Keratinocyte (primary cell): ENCODE results near the gene MIA3. TPM values are rescaled to one million over a fixed set of nuclear protein-coding genes. Genes with fewer than 3 reads are reported as not detected.
A peak's percentile ranks its signal among the peaks of the same experiment; 100 is the strongest.

ENCODE experiments used
- DNase-seq: peaks from one replicate; pipeline ENCODE4 v3.0.0-alpha.2; 2011; ENCODE audit warnings: low read depth, missing footprints, low spot score
- FAIRE-seq: peaks from 2 replicates; lab custom pipeline; 2011; peaks lifted over from hg19 to GRCh38; lab: Jason Lieb, UNC
- H2AFZ ChIP-seq: 2 replicates; pipeline ENCODE4 v1.6.0; 2012; ENCODE audit warnings: low read length, control low read depth, inconsistent platforms; ENCODE audit not compliant: control insufficient read depth
- H3K27ac ChIP-seq: 2 replicates; pipeline ENCODE4 v1.5.1; 2011; ENCODE audit warnings: low read length; ENCODE audit not compliant: control insufficient read depth, insufficient read depth
- H3K27me3 ChIP-seq: 3 replicates; pipeline ENCODE4 v1.6.0; 2011; ENCODE audit warnings: low read length; ENCODE audit not compliant: control insufficient read depth, insufficient read depth; ENCODE audit errors: extremely low read depth
- H3K36me3 ChIP-seq, 2 experiments: 2 replicates in 1 of 2; 3 replicates in 1 of 2; pipeline ENCODE4 v1.5.1; 2011; ENCODE audit warnings: low read length in 2 of 2, mild to moderate bottlenecking in 1 of 2; ENCODE audit not compliant: control insufficient read depth in 2 of 2, insufficient read depth in 2 of 2; ENCODE audit errors: extremely low read depth in 1 of 2
- H3K4me1 ChIP-seq: 3 replicates; pipeline ENCODE4 v1.5.1; 2011; ENCODE audit warnings: low read length; ENCODE audit not compliant: control insufficient read depth, insufficient read depth; ENCODE audit errors: extremely low read depth
- H3K4me2 ChIP-seq: 3 replicates; pipeline ENCODE4 v1.6.0; 2011; ENCODE audit warnings: low read depth, low read length; ENCODE audit not compliant: control insufficient read depth, insufficient read depth; ENCODE audit errors: extremely low read depth
- H3K4me3 ChIP-seq, 3 experiments: fragments of 200-600 bp in 1 of 3; sonication (generic) in 1 of 3; 2 replicates in 2 of 3; 3 replicates in 1 of 3; pipeline ENCODE4 v1.5.1; 2011 to 2016; ENCODE audit warnings: low read length in 3 of 3, mild to moderate bottlenecking in 3 of 3, control low read depth in 2 of 3, inconsistent platforms in 1 of 3, low read depth in 1 of 3, mixed read lengths in 1 of 3, mixed run types in 1 of 3, moderate library complexity in 1 of 3; ENCODE audit not compliant: control insufficient read depth in 2 of 3, insufficient read depth in 2 of 3; ENCODE audit errors: extremely low read depth in 1 of 3
- H3K79me2 ChIP-seq: 2 replicates; pipeline ENCODE4 v1.6.0; 2012; ENCODE audit warnings: low read length; ENCODE audit not compliant: control insufficient read depth, insufficient read depth
- H3K9ac ChIP-seq: 3 replicates; pipeline ENCODE4 v1.6.0; 2011; ENCODE audit warnings: low read length; ENCODE audit not compliant: control insufficient read depth, insufficient read depth; ENCODE audit errors: extremely low read depth
- H3K9me1 ChIP-seq: 3 replicates; pipeline ENCODE4 v1.6.0; 2011; ENCODE audit warnings: low read length; ENCODE audit not compliant: control insufficient read depth, insufficient read depth; ENCODE audit errors: extremely low read depth
- H3K9me3 ChIP-seq: 2 replicates; pipeline ENCODE4 v1.5.1; 2012; ENCODE audit warnings: low read depth, low read length; ENCODE audit not compliant: control insufficient read depth
- H4K20me1 ChIP-seq: 3 replicates; pipeline ENCODE4 v1.6.0; 2011; ENCODE audit warnings: low read length; ENCODE audit not compliant: control insufficient read depth, insufficient read depth; ENCODE audit errors: extremely low read depth
- CTCF ChIP-seq, 3 experiments: IDR thresholded peaks in 1 of 3; conservative IDR thresholded peaks in 1 of 3; optimal IDR thresholded peaks in 1 of 3; 2 replicates in 2 of 3; 3 replicates in 1 of 3; pipeline versions ENCODE3 to v1.5.1; 2011; ENCODE audit warnings: low read length in 3 of 3, mild to moderate bottlenecking in 3 of 3, moderate library complexity in 2 of 3, control low read depth in 1 of 3, inconsistent platforms in 1 of 3; ENCODE audit not compliant: insufficient read depth in 2 of 3; ENCODE audit errors: extremely low read depth in 1 of 3
- EZH2 ChIP-seq: IDR thresholded peaks from one replicate; pipeline ENCODE4 v1.6.1; 2012; ENCODE audit warnings: inconsistent platforms, mild to moderate bottlenecking, low read length, moderate library complexity
- dilution Hi-C: fragments of 300-500 bp; cut with MboI; formaldehyde crosslinking; loops from one replicate; pipeline ENCODE4 v1.7.0; 2020; ENCODE audit warnings: low sequenced_read_pairs; ENCODE audit not compliant: extremely low pct_ligation_motif_present
- polyA plus RNA-seq, 5 experiments: library from polyadenylated mRNA; depleted of rRNA in 3 of 5; stranded (reverse) in 3 of 5; stranded (forward) in 1 of 5; unstranded in 1 of 5; fragments of >200 nt; gene quantifications; 1 replicate in 1 of 5; 2 replicates in 3 of 5; 3 replicates in 1 of 5; pipeline versions ENCODE4 v1.2.1 to v1.2.3, GENCODE V29; 2011 to 2012; ENCODE audit warnings: missing spikeins in 2 of 5, low read depth in 1 of 5, low replicate concordance in 1 of 5

Gene MIA3
- polyA plus RNA-seq, 1 donor (not counting 4 experiments of a cell fraction or from before 2014, with no cell fraction given) = 29.4 TPM

GRCh38 chr1:222589462-222590302, 28.2 kb upstream of the MIA3 start, which contains the start of gene TAF1A:
Gene TAF1A (minus strand): TSS chr1:222589933.
- peak; percentile 28 for DNase-seq
- no peaks in the 10 kb centered on the region for H3K27me3 ChIP-seq
- peak within 1 kb of the TSS; percentile 79 for H3K4me2 ChIP-seq
- peak within 1 kb of the TSS; percentile 84 for H3K27ac ChIP-seq
- H3K9me3 ChIP-seq = no peaks in the 10 kb centered on the region
- peaks cover 18% of the 10 kb centered on the region for H3K79me2 ChIP-seq
- peak within 1 kb of the TSS; percentile 58 to 95 (median 89) for H3K4me3 ChIP-seq
- dilution Hi-C loops = no loop called here
- FAIRE-seq = peak; percentile 79
- peak within 1 kb of the TSS; percentile 88 for H2AFZ ChIP-seq
- TF ChIP-seq CTCF (optimal IDR thresholded peaks at IDR 0.05 in 1 of 3, IDR thresholded peaks at IDR 0.05 in 1 of 3, conservative IDR thresholded peaks at IDR 0.05 in 1 of 3; ENCODE audit: extremely low read depth in 1 of 3, insufficient read depth in 2 of 3, low read length in 3 of 3) (no peak), EZH2 (no peak)
- H3K4me1 ChIP-seq = peaks cover 4% of the 10 kb centered on the region
- H3K36me3 ChIP-seq = peaks cover 0 to 2% of the 10 kb centered on the region in 2 experiments
- peak within 1 kb of the TSS; percentile 82 for H3K9ac ChIP-seq
- no peaks in the 10 kb centered on the region for H3K9me1 ChIP-seq
- no peaks in the 10 kb centered on the region for H4K20me1 ChIP-seq

- no peak overlapping the region for H3K4me3 ChIP-seq
- dilution Hi-C loops = no loop called here
- H2AFZ ChIP-seq = peak overlapping the region; percentile 42
- H3K27me3 ChIP-seq = no peaks in the 10 kb centered on the region
- no peaks in the 10 kb centered on the region for H3K9me3 ChIP-seq
- TF ChIP-seq CTCF (optimal IDR thresholded peaks at IDR 0.05 in 1 of 3, IDR thresholded peaks at IDR 0.05 in 1 of 3, conservative IDR thresholded peaks at IDR 0.05 in 1 of 3; ENCODE audit: extremely low read depth in 1 of 3, insufficient read depth in 2 of 3, low read length in 3 of 3) (no peak), EZH2 (no peak)
- no peak overlapping the region for H3K9ac ChIP-seq
- no peak overlapping the region for H3K4me2 ChIP-seq
- H4K20me1 ChIP-seq = no peaks in the 10 kb centered on the region
- H3K9me1 ChIP-seq = no peaks in the 10 kb centered on the region
- H3K27ac ChIP-seq = no peak overlapping the region
- FAIRE-seq (no peak), DNase-seq (no peak)
- peaks cover 4% of the 10 kb centered on the region for H3K4me1 ChIP-seq
- H3K79me2 ChIP-seq = peaks cover 14% of the 10 kb centered on the region
- H3K36me3 ChIP-seq = no peaks in the 10 kb centered on the region
Measured at GRCh38 chr1:222592171-222592570, 25.7 kb upstream of the MIA3 start.
